Upper lobe of right lung (tissue), 1 donor: Measurements from ENCODE around the gene REEP1. TPM values are rescaled to one million over a fixed set of nuclear protein-coding genes. Genes with fewer than 3 reads are reported as not detected.

Experiments
- ATAC-seq: fragments of 200-7000 bp; cut with Tn5 transposase; one replicate; pipeline ENCODE4 v1.9.1; 2020; ENCODE audit warnings: mild to moderate bottlenecking, moderate library complexity
- DNase-seq: peaks from one replicate; pipeline ENCODE4 v3.0.0-alpha.2; 2020
- H3K27ac ChIP-seq: fragments of 200-600 bp; one replicate; pipeline ENCODE4 v1.8.0; 2022
- H3K27me3 ChIP-seq: fragments of 200-600 bp; one replicate; pipeline ENCODE4 v1.8.0; 2022; ENCODE audit warnings: mild to moderate bottlenecking
- H3K36me3 ChIP-seq: fragments of 200-600 bp; one replicate; pipeline ENCODE4 v1.8.0; 2022
- H3K4me1 ChIP-seq: fragments of 200-600 bp; one replicate; pipeline ENCODE4 v1.8.0; 2022
- H3K4me3 ChIP-seq: fragments of 200-600 bp; one replicate; pipeline ENCODE4 v1.8.0; 2022; ENCODE audit warnings: mild to moderate bottlenecking
- H3K9me3 ChIP-seq: fragments of 200-600 bp; one replicate; pipeline ENCODE4 v1.8.0; 2022
- CTCF ChIP-seq: fragments of 200-600 bp; IDR thresholded peaks from one replicate; pipeline ENCODE4 v1.8.0; 2022; ENCODE audit warnings: antibody characterized with exemption
- intact Hi-C: fragments of 100-400 bp; cut with DNase I; formaldehyde crosslinking; loops from one replicate; pipeline ENCODE4 v1.11.0; 2022
- total RNA-seq: library from RNA; stranded (reverse); fragmentation: NEBNext Ultra II Directional; extraction: Animal tissue kit (Norgen Biotek cat#: 25700); gene quantifications from one replicate; pipeline ENCODE4 v1.2.1, GENCODE V29; 2021
- donor health status: DM: no; HTN: yes; CAD: no; lungs with severe emphysema.

Gene REEP1
- total RNA-seq, 1 donor from 2014 or later: 7.8 TPM

GRCh38 chr2:86368161-86368824 is 30.9 kb upstream of the REEP1 start:
- Histone ChIP-seq H3K36me3 (no peaks in the 10 kb centered on the region), H3K4me1 (peaks cover 8% of the 10 kb centered on the region), H3K9me3 (no peaks in the 10 kb centered on the region), H3K27me3 (no peaks in the 10 kb centered on the region), H3K27ac (no peak overlapping the region), H3K4me3 (no peak overlapping the region)
- peak; percentile 56 for ATAC-seq
- TF ChIP-seq CTCF: peak; percentile 63
- DNase-seq: peak; percentile 69
- intact Hi-C loops: loop anchor here (10.0 kb wide), 1 partner anchor 143 kb away; no protein-coding TSS in a partner anchor

DNA sequence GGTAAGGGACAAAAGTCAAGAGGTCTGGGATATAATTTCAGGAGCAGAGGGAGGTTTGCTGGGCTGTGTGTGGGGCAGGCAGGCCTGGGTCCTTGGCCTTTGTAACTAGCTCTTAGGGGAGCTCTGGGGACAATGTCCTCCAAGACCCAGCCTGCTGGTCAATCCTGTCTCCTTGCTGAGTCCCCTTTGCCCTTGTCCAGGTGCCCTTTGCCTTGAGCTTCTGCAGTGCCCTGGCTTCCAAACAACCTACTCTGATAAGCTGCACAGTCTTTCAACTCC is 30.0 kb upstream of the REEP1 start:
- no peaks in the 10 kb centered on the region for H3K36me3 ChIP-seq
- no peak for DNase-seq
- H3K4me3 ChIP-seq: no peak overlapping the region
- no peaks in the 10 kb centered on the region for H3K27me3 ChIP-seq
- intact Hi-C loops: loop anchor here (10.0 kb wide), 1 partner anchor 143 kb away; no protein-coding TSS in a partner anchor
- no peak for TF ChIP-seq CTCF
- ATAC-seq: no peak
- H3K27ac ChIP-seq: no peak overlapping the region
- H3K4me1 ChIP-seq: peaks cover 8% of the 10 kb centered on the region
- no peaks in the 10 kb centered on the region for H3K9me3 ChIP-seq

DNA sequence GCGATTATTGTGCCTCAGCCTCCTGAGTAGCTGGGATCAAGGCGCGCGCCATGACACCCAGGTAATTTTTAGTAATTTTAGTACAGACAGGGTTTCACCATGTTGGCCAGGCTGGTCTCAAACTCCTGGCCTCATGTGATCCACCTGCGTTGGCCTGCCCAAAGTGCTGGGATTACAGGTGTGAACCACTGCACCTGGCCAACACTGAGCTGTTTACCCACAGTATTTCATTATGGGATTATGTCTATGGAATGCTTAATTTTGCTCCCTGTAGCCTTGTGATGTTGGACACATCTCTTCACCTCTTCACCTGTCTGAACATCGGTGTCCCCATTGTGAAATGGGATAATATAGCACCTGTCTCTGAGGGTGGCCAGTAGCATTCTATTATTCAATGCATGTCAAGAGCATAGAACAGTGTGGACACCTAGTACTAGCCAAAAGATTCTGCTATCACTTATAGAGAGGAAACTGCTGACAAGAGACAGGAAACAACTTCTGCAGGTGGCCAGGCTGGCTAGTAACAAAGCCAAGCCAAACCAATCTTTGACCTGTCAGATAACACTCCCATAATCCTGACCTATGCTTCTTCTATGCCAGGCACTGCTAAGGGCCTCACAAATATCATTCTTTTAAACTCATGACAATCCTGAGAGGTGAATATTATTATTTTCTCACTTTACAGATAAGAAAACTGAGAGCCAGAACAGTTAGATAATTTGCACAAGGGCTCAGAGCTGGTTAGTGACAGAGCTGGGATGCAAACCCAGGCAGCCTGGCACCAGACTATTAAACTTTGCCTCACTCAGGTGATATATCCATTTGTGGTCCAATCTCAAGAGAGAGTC is 29.4 kb upstream of the REEP1 start:
- intact Hi-C loops: loop anchor here (10.0 kb wide), 1 partner anchor 142 kb away; no protein-coding TSS in a partner anchor
- no peaks in the 10 kb centered on the region for H3K9me3 ChIP-seq
- DNase-seq (no peak), ATAC-seq (no peak)
- H3K4me3 ChIP-seq: no peak overlapping the region
- no peaks in the 10 kb centered on the region for H3K36me3 ChIP-seq
- H3K27ac ChIP-seq: no peak overlapping the region
- H3K27me3 ChIP-seq: no peaks in the 10 kb centered on the region
- H3K4me1 ChIP-seq: peaks cover 8% of the 10 kb centered on the region
- TF ChIP-seq CTCF: no peak

DNA sequence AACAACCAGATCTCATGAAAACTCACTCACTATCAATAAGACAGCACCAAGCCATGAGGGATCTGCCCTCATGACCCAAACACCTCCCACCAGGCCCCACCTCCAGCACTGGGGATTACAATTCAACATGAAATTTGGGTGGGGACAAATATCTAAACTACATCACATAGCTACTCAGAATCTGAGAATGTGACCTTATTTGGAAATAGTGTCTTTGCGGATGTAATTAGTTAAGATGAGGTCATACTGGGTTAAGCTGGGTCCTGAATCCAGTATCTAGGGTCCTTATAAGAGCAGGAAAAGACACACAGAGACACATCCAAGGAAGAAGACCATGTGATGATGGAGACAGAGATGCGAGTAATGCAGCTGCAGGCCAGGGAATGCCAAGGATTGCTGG is 27.5 kb upstream of the REEP1 start:
- Histone ChIP-seq H3K9me3 (no peaks in the 10 kb centered on the region), H3K27me3 (no peaks in the 10 kb centered on the region), H3K27ac (no peak overlapping the region), H3K4me3 (no peak overlapping the region), H3K4me1 (peaks cover 8% of the 10 kb centered on the region), H3K36me3 (no peaks in the 10 kb centered on the region)
- intact Hi-C loops: loop anchor here (10.0 kb wide), 1 partner anchor 140 kb away; no protein-coding TSS in a partner anchor
- TF ChIP-seq CTCF: no peak
- no peak for ATAC-seq
- DNase-seq: no peak

DNA sequence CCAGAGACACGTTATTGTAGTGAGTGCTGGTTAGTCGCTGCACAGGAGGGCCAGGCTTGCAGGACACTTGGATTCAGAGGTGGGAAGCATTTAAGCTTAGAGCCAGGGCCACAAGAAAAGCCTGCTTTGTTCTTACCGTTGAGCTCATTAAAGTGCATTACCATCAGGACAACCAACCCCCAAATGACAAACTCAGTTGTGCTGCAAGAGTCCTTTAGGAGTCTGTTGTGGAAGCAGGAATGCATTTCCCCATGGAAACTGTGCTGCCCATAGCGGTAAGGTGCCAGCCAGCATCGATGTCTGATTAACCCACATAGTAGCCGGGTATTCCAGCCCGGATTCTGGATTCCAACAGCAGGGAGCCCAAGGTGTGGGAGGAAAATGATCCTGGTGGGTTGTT is 23.4 kb upstream of the REEP1 start:
- intact Hi-C loops: loop anchor here (10.0 kb wide), 1 partner anchor 136 kb away; no protein-coding TSS in a partner anchor
- ATAC-seq (no peak), DNase-seq (no peak)
- H3K27ac ChIP-seq: no peak overlapping the region
- TF ChIP-seq CTCF: no peak
- no peak overlapping the region for H3K4me3 ChIP-seq
- no peaks in the 10 kb centered on the region for H3K9me3 ChIP-seq
- no peaks in the 10 kb centered on the region for H3K4me1 ChIP-seq
- no peaks in the 10 kb centered on the region for H3K27me3 ChIP-seq
- H3K36me3 ChIP-seq: no peaks in the 10 kb centered on the region
